Retinal pigment epithelial cell (primary cell): ENCODE measurements around the gene PCSK6.

Source experiments
- DNase-seq: peaks from one replicate; pipeline ENCODE4 v3.0.0-alpha.2; 2010; ENCODE audit warnings: low read depth
- H3K4me3 ChIP-seq: 2 replicates; pipeline ENCODE4 v1.5.1; 2011; ENCODE audit warnings: mild to moderate bottlenecking, low read length, control low read depth, moderate library complexity
- TF ChIP-seq, protein P1 (sequence below): conservative IDR thresholded peaks from 2 replicates; pipeline ENCODE4 v1.5.1; 2011; ENCODE audit warnings: low read depth, low read length, control low read depth, inconsistent platforms

Gene PCSK6

GRCh38 chr15:101522621-101523559 is 33.4 kb upstream of the PCSK6 start:
- no peak overlapping the region for H3K4me3 ChIP-seq
- DNase-seq, result no peak
- TF ChIP-seq, protein P1, sequence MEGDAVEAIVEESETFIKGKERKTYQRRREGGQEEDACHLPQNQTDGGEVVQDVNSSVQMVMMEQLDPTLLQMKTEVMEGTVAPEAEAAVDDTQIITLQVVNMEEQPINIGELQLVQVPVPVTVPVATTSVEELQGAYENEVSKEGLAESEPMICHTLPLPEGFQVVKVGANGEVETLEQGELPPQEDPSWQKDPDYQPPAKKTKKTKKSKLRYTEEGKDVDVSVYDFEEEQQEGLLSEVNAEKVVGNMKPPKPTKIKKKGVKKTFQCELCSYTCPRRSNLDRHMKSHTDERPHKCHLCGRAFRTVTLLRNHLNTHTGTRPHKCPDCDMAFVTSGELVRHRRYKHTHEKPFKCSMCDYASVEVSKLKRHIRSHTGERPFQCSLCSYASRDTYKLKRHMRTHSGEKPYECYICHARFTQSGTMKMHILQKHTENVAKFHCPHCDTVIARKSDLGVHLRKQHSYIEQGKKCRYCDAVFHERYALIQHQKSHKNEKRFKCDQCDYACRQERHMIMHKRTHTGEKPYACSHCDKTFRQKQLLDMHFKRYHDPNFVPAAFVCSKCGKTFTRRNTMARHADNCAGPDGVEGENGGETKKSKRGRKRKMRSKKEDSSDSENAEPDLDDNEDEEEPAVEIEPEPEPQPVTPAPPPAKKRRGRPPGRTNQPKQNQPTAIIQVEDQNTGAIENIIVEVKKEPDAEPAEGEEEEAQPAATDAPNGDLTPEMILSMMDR, result no peak

- TF ChIP-seq, protein P1, result no peak
- no peak overlapping the region for H3K4me3 ChIP-seq
- DNase-seq, result no peak
Measured at GRCh38 chr15:101522091-101522490, 32.6 kb upstream of the PCSK6 start.

DNA sequence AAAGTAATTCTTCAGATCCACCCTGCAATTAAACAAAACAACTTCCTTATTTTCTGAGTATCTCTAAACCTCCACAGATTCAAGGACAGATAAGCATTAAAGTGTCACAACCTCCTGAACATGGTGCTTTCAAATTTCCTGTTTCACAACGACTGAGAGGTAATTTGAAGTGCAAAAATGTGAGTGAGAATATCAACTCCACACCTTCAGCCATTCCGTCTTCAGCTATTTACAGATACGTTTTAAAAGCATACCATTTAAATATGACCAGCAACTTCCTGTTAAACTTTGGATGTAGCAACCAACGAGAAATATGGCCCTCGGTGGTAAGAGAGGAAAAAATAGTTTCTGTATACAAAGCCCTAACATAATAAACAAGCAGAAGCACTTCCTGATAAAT is 32.1 kb upstream of the PCSK6 start:
- TF ChIP-seq, protein P1, result no peak
- no peak for DNase-seq
- no peak overlapping the region for H3K4me3 ChIP-seq

GRCh38 chr15:101521069-101521468 is 31.6 kb upstream of the PCSK6 start:
- no peak overlapping the region for H3K4me3 ChIP-seq
- DNase-seq, result no peak
- TF ChIP-seq, protein P1, result no peak

- no peak overlapping the region for H3K4me3 ChIP-seq
- TF ChIP-seq, protein P1, result no peak
- no peak for DNase-seq
Measured at GRCh38 chr15:101520395-101520794, 30.9 kb upstream of the PCSK6 start.

- H3K4me3 ChIP-seq, result no peak overlapping the region
- DNase-seq, result no peak
- TF ChIP-seq, protein P1, result no peak
Measured at GRCh38 chr15:101517504-101517903, 28.0 kb upstream of the PCSK6 start.

DNA sequence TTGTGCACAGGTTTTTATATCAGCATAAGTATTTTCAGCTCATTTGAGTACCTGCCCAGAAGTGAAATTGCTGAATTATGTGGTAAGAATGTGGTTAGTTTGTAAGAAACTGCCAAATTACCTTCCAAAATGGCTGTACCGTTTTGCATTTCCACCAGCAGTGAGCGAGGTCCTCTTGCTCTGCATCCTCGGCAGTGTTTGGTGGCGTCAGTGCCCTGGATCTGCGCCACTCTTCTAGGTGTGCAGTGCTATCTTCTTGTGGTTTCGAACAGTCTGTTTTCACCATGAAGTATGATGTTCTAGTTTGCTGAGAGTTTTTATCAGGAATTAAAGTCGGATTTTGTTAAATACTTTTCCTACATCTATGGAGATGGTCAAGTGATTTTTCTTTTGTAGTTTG is 24.8 kb upstream of the PCSK6 start:
- H3K4me3 ChIP-seq, result no peak overlapping the region
- no peak for DNase-seq
- TF ChIP-seq, protein P1, result no peak
